NT2/D1 (cell line): ENCODE results near the gene TMEM26.
"Not testable (repeated sequence)": the region's sequence is repeated elsewhere in the genome, so short reads cannot be mapped to it uniquely, and the experiment has no call there.

Experiments
- SUZ12 ChIP-seq: IDR thresholded peaks from 2 replicates; pipeline ENCODE4 v1.6.1; 2011; ENCODE audit not compliant: insufficient read length, insufficient read depth; ENCODE audit errors: extremely low read depth
- ZNF274 ChIP-seq: IDR thresholded peaks from 2 replicates; pipeline ENCODE4 v1.6.1; 2011; ENCODE audit warnings: mild to moderate bottlenecking, low read depth, low read length

DNA sequence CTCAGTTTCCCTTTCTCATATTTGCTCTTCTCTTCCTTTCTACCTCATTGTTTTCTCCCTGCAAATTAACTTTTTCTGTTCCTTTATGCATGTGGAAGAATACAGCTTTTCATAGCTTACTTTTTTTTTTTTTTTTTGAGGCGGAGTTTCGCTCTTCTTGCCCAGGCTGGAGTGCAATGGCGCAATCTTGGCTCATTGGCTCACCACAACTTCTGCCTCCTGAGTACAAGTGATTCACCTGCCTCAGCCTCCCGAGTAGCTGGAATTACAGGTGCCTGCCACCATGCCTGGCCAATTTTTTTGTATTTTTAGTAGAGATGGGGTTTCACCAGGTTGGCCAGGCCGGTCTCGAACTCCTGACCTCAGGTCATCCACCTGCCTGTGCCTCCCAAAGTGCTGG is 64.2 kb downstream of the TMEM26 start:
- not testable (repeated sequence) for TF ChIP-seq ZNF274, SUZ12
